Limb (tissue), 2 donors: ENCODE measurements around the gene ADAM12.

ENCODE experiments used
- DNase-seq, 2 donors: peaks; one replicate each; pipeline ENCODE4 v3.0.0-alpha.2; 2016; ENCODE audit errors: extremely low spot score in 2 of 2

The ADAM12 gene

GRCh38 chr10:126324826-126325225, 63.5 kb downstream of the ADAM12 start:
- no peak for DNase-seq

- no peak for DNase-seq
Observed at GRCh38 chr10:126321440-126321839, 66.8 kb downstream of the ADAM12 start.

GRCh38 chr10:126317751-126318150, 70.5 kb downstream of the ADAM12 start:
- no peak for DNase-seq

GRCh38 chr10:126315494-126316177, 72.6 kb downstream of the ADAM12 start:
- DNase-seq, result peak in 1 of 2 donors; percentile 67

- DNase-seq, result peak in 1 of 2 donors; percentile 58
Observed at GRCh38 chr10:126314863-126315493, 73.3 kb downstream of the ADAM12 start.

- no peak for DNase-seq
Observed at GRCh38 chr10:126312167-126312566, 76.1 kb downstream of the ADAM12 start.

- DNase-seq, result peak in 1 of 2 donors; percentile 3
Observed at GRCh38 chr10:126309228-126309883, 78.9 kb downstream of the ADAM12 start.

- no peak for DNase-seq
Observed at GRCh38 chr10:126302826-126303665, 85.2 kb downstream of the ADAM12 start.

GRCh38 chr10:126302476-126302756, 85.9 kb downstream of the ADAM12 start:
- no peak for DNase-seq

GRCh38 chr10:126301701-126302475, 86.4 kb downstream of the ADAM12 start:
- DNase-seq, result no peak

GRCh38 chr10:126294451-126294850, 93.8 kb downstream of the ADAM12 start:
- DNase-seq, result no peak

- no peak for DNase-seq
Observed at GRCh38 chr10:126290232-126290631, 98.0 kb downstream of the ADAM12 start.

- DNase-seq, result no peak
Observed at GRCh38 chr10:126288547-126289493, 99.5 kb downstream of the ADAM12 start.

- no peak for DNase-seq
Observed at GRCh38 chr10:126286256-126286780, 102.0 kb downstream of the ADAM12 start.

- no peak for DNase-seq
Observed at GRCh38 chr10:126283307-126283706, 105.0 kb downstream of the ADAM12 start.

- DNase-seq, result no peak
Observed at GRCh38 chr10:126278851-126279250, 109.4 kb downstream of the ADAM12 start.

- no peak for DNase-seq
Observed at GRCh38 chr10:126277181-126277580, 111.1 kb downstream of the ADAM12 start.

GRCh38 chr10:126272526-126272925, 115.8 kb downstream of the ADAM12 start:
- DNase-seq, result no peak

- DNase-seq, result no peak
Observed at GRCh38 chr10:126270111-126270510, 118.2 kb downstream of the ADAM12 start.
